NOMO-1 treated with DMSO at 0.1 percent for 48 hours (cell line): ENCODE results near the gene SRC.

Experiments used
- DNase-seq: peaks from one replicate; lab custom pipeline; 2025; ENCODE audit not compliant: unreplicated experiment; lab: John Stamatoyannopoulos, UW

The SRC gene

DNA sequence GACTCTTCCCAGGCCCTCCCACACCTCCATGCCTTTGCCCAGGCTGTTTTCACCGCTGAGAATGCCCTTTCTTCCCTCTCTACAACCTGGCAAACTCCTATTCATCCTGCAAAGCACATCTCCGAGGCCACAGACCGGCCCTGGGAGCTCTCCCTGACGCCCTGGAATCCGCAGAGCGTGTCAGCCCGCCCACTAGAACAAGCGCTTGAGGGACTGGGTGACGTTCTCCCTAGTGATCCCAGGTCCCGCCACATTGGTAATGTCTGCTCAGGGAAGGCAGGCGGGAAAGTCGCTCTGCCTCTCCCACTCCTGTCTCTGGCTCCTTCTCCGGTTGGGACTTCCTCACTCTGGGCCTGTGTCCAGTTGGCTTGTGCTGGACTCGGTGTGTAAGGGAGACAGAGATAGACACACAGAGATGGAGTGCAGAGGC, 61.6 kb downstream of the SRC start:
- no peak for DNase-seq

GRCh38 chr20:37408302-37409193, 62.6 kb downstream of the SRC start:
- no peak for DNase-seq

DNA sequence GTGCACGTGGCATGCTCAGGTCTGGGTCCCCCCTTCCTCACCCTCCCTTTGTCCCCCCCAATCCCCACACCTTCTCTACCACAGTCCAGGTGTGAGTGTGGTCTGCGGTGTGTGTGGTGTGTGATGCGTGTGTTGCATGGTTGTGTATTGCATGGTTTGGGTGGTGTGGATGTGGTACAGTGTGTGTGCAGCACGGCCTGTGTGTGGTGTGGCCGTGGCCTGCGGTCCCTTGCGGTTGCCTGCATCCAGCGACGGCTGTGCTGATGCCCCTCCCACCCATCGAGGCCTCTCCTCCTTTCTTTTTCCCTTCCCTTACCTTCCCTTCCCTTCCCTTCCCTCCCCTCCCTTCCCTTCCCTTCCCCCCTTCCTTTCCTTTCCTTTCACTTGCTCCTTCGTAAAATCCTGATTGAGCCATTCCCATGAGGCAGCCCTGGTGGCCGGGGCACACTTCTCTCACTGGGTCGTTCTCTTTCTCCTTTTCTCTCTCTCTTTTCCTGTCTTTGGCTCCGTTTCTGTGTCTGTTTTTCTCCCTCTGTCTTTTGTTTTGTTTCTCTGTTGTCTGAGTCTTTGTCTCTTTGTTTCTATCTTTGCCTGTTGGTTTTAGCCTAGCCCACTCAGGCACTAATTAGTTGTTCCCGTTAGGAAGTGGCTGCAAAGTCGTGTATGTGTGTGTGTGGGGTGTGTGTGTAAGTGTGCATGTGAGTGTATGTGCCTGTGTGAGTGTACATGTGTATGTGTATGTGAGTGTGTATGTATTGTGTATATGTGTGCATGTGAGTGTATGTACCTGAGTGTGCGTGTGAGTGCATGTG, 65.7 kb downstream of the SRC start:
- DNase-seq = peak; percentile 9

DNA sequence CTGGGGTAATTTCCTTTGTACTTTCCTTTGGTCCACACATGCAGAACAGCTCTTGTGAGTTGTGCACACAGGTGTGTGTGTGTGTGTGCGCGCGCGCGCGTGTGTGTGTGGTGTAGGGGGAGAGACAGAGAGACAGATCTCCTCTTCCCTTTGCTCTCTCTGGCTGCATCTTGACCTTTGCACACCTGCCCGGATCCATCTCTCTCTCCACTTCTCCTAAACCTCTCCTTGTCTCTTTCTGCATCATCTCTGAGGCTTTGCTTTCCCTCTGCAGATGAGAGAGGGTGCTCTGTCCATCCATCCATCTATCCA, 67.0 kb downstream of the SRC start:
- no peak for DNase-seq

DNA sequence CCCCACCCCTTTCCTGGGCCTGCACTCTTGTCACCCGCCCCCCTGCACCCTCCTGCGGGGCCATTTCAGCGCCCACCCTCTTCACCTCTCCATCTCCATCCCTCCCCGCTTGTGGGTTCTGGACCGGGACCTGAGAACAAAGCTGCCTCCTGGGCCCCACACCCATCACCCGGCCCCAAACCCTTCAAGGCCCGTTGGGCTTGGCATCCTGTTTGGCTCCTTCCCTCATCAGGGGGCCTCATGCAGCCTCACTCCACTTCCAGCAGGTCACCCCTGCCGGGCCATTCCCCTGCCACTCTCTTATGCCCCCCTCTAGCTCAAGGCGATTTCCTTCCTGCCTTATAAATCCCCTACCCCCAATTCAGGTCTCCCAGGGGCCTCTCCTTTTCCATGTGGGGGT, 67.4 kb downstream of the SRC start:
- no peak for DNase-seq

DNA sequence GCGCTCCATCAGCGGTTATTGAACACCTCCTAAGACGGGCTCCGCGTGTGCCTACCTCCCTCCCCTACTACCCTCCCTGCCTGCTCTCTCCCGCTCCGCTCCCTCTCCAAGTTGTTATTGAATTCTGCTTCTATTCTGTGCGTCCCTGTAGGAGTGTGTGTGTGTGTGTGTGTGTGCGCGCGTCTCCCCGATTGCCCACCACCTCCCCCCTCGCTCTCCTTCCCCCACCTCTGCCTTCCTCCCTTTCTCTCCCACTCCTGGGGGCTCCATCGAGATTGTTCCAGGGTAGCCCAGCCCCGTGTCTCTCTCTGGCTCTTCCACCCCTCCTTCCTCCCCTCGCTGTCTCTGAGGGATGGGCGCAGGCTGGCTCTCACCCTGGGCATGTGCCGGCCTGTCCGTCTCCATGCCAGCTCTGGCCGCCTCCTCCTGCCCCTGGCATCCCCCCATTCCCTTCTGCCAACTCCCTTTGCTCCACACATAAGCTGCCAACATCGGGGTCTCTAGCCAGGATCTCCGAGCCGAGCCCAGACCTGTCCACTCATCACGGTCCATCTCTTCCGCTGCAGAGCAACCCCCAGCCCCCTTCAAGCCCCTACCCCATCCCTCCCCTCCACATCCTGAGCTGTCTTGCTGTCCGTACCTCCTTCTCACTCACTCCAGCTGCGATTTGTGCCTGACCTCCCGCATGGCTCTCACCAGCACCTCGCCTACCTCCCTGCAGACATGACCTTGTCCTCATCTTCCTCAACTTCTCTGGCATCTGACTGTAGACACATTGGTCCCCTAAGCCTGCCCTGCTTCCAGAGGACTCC, 68.5 kb downstream of the SRC start:
- no peak for DNase-seq

DNA sequence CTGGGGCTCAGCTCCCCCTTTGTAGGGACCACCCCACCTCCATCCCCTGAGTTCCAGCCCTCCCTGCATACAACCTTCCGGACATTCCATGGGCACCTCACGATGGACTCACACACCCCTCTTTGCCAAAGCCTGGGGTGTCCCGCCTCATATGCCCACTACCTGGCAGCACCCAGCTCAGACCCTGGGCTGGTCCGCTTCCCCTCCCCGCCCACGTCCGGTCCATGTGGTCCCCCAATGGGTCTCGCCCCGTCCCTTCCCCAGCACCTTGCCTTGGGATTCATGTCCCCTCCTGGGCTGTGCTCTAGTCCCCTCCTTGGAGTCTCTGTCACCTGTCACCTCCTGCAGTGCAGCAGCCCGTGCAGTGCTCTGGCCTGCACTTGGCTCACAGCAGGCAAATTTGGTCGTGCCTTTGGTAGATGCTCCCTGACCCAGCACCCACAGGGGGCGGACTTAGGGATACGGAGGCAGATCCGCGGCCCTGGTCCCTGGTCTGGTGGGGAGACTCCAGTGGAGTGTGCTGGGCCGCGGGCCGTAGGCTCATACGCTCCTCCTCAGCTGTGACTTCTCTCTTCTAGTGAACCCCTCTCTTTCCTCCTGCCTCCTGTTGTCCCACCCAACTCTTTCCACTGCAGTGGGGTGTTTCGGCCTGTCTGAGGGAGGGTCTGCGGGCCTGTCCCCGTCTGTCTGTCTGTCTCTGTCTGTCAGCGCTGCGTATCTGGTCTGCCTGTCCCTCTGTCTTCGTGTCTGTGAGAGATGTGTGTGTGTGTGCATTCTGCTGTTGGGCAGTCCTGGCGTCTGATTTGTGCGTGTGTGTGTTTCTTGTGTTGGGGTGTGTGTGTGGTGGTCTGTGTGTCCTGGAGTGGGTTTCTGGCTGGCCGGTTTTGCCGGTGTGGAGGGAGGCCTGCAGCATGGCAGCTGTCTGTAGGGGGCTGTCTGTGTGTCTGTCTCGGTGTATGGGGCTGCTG, 69.5 kb downstream of the SRC start:
- DNase-seq = no peak

DNA sequence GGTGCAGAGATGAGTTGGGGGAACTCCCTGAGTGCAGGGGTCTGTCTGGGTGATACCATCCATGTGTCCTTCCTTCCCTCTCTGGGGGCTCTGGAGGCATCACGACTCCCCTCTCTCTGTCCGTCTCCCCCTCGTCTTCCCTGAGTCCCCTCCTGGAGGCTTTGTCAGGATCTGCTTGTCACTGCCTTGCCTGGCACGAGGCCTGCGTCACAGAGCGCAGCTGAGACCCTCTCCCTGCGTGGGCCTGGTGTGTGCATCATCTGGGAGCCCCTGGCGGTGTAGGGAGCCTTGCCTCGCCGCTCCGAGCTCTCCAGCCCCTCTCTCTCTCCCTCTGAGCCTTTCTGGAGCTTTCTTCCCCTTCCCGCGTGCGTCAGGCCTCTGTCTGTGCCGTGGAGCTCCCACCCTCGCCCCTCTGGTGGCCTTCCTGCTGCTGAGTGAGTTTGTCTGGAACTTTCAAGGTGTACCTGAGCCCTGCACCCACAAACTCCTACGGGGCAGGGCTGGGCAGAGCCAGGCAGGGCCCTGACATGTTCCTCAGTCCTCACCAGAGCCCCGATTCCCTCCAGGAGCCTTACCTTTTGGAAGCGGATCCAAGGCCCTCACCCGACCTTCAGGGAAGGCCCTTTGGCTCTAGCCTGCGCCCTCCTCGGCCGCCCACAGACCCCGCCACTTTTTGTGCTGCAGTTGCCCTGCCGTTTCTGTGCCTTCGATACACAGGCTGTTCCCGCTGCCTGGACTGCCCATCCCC, 70.3 kb downstream of the SRC start:
- no peak for DNase-seq

- DNase-seq = no peak
These were observed 71.1 kb downstream of the SRC start for GRCh38 chr20:37416848-37417616.

DNA sequence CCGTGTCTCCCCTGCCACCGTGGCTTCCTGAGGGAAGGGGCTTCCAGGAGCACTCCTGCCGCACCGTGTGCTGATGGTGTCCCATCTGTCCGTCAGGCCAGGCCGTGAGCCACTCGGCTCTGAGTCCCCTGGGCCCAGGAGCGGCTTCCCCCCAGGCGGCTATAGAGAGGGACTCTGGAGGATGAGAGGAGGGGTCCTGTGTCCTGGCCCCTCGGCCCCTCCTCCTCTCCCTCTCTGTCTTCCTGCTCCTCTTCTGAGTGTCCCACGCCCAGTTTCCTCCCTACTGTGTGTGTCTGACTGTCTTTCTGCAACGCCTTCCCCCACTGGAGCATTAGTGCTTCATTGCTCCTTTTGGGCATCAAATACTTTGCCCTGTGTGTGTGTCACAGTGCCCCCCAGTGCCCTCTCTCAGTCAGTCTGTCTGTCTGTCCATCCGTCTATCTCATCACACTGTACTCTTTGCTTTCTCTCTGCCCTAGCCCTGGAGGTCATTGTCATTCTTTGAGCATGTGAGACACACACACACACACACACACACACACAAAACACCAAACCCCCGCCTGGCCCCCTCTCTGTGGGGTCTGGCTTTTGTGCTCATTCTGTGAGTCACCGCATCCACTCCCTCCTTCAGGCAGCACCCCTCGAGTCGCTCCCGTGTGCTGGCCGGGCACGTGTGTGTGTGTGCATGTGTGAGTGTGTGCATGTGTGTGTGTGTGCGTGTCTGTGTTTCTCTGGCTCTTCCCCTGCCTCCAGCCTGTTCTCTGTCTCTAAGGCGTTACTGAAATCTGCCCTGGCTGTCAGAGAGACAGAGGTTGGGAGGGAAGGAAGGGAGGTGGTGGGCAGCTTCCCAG, 71.9 kb downstream of the SRC start:
- no peak for DNase-seq

DNA sequence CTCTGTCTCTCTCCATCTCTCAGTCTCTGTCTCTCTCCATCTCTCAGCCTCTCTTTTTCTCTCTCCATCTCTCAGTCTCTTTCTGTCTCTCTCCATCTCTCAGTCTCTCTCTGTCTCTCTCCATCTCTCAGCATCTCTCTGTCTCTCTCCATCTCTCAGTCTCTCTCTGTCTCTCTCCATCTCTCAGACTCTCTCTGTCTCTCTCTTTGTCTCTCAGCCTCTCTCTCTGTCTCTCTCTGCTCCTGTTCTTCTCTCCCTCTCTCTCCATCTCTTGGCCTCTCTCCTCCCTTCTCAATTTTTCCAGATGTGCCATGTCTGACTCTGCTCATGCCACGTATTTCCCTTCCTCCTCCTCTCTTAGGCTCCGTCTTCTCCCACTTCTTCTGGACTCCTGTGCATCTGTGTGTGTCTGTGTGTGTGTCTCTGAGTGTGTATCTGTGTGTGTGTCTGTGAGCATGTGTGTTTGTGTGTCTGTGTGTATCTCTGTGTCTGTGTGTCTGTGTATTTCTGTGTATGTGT, 72.7 kb downstream of the SRC start:
- no peak for DNase-seq

DNA sequence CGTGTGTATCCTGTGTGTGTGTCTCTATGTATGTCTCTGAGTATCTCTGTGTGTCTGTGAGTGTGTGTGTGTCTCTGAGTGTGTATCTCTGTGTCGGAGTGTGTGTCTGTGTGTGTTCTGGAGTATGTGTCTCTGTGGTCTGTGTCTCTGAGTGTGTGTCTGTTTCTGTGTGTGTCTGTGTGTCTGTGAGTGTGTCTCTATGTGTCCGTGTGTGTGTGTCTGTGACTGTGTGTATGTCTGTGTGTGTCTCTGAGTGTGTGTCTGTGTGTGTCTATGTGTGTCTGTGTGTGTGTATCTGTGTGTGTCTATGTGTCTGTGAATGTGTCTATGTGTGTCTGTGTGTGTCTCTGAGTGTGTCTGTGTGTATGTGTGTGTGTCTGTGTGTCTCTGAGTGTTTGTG, 73.4 kb downstream of the SRC start:
- no peak for DNase-seq

- no peak for DNase-seq
These were observed 74.0 kb downstream of the SRC start for GRCh38 chr20:37419774-37420542.

GRCh38 chr20:37420610-37421009, 74.7 kb downstream of the SRC start:
- no peak for DNase-seq

- DNase-seq = no peak
These were observed 75.3 kb downstream of the SRC start for GRCh38 chr20:37421060-37421905.

- DNase-seq = no peak
These were observed 76.0 kb downstream of the SRC start for GRCh38 chr20:37421988-37422387.
